ENCODE measurements around the gene NLRP3. TPM values are rescaled to one million over a fixed set of nuclear protein-coding genes. Genes with fewer than 3 reads are reported as not detected.

Gene NLRP3
- total and polyA plus RNA-seq, 10 of the 15 experiments (the other 5 are each of a cell fraction or from before 2014, with no cell fraction given) = 1.8 to 10.4 (median 5.0) TPM

GRCh38 chr1:247440001-247440620 lies 24.1 kb downstream of the NLRP3 start (continued):
- TF ChIP-seq CTCF (IDR thresholded peaks at IDR 0.05 in 2 of 3, conservative IDR thresholded peaks at IDR 0.05 in 1 of 3; ENCODE audit: control insufficient read depth in 2 of 3, extremely low read depth in 1 of 3, insufficient read depth in 1 of 3, low read depth in 3 of 3, low read length in 3 of 3) = no peak
- TF ChIP-seq RUNX3 (IDR thresholded peaks at IDR 0.05; ENCODE audit: low read length) = peak; percentile 72
- TF ChIP-seq BCL11A (IDR thresholded peaks at IDR 0.05; ENCODE audit: low read depth, low read length) = peak; percentile 94
- TF ChIP-seq ASH2L (IDR thresholded peaks at IDR 0.05; ENCODE audit: borderline replicate concordance, low read depth) = no peak
- peak; percentile 72; the same call in 1 of the 2 replicates for TF ChIP-seq LARP7 (IDR thresholded peaks at IDR 0.05)
- no peak for TF ChIP-seq REST (IDR thresholded peaks at IDR 0.05; ENCODE audit: low read depth, low read length)
- no peak for TF ChIP-seq USF1 (IDR thresholded peaks at IDR 0.05; ENCODE audit: borderline replicate concordance, extremely low read length, insufficient read depth, low read depth, low read length)
- TF ChIP-seq NFYA (IDR thresholded peaks at IDR 0.05; ENCODE audit: borderline replicate concordance, low read depth, low read length) = no peak
- TF ChIP-seq ATF2 (IDR thresholded peaks at IDR 0.05; ENCODE audit: low read length) = peak; percentile 83
- TF ChIP-seq CBFB (IDR thresholded peaks at IDR 0.05; ENCODE audit: low read depth) = peak; percentile 39; the same call in 1 of the 2 replicates
- TF ChIP-seq ZBTB11 (CRISPR knock-in tag; IDR thresholded peaks at IDR 0.05) = no peak
- TF ChIP-seq RB1 (IDR thresholded peaks at IDR 0.05; ENCODE audit: borderline replicate concordance) = peak; percentile 13; the same call in 1 of the 2 replicates
- TF ChIP-seq STAT1 (conservative IDR thresholded peaks at IDR 0.05) = no peak
- TF ChIP-seq HDAC6 (IDR thresholded peaks at IDR 0.05; ENCODE audit: unreplicated experiment) = no peak
- peak; percentile 90 for TF ChIP-seq TBL1XR1 (IDR thresholded peaks at IDR 0.05; ENCODE audit: low read depth, low read length)
- TF ChIP-seq BCL3 (IDR thresholded peaks at IDR 0.05; ENCODE audit: borderline replicate concordance, insufficient read depth, low read depth, low read length, poor library complexity, severe bottlenecking) = peak; percentile 86
